Umbilical cord (tissue), 2 donors: ENCODE results near the gene SAP30L. TPM values are rescaled to one million over a fixed set of nuclear protein-coding genes. Genes with fewer than 3 reads are reported as not detected.

ENCODE experiments used
- DNase-seq: peaks from one replicate; pipeline ENCODE4 v3.0.0-alpha.2; 2015; ENCODE audit warnings: low spot score
- total RNA-seq: library from RNA; depleted of rRNA; stranded (reverse); fragments of >200 nt; gene quantifications from one replicate; pipeline ENCODE4 v1.2.3, GENCODE V29; 2014; ENCODE audit warnings: low replicate concordance; ENCODE audit not compliant: insufficient read depth

The SAP30L gene
- total RNA-seq, 1 donor from 2014 or later, result 26.7 TPM

DNA sequence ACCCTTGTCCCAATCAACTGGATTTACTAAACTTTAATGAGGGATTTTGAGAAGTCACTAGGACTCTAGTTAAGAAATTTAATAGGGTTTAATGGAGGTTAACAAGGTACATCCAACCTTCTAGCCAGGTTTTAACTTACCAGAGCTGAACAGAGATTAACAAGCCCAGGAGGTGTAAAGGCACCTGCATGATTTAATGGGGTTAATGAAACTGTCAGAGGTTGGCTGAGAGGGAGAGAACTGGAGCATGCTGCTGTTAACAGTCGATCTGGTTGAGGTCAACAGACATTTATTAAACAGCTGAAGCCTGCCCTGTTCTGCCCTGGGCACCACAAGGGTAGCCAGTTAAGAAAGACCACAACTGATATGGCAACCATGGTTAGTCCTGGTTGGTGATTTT, 18.6 kb downstream of the SAP30L start:
- DNase-seq, result no peak

DNA sequence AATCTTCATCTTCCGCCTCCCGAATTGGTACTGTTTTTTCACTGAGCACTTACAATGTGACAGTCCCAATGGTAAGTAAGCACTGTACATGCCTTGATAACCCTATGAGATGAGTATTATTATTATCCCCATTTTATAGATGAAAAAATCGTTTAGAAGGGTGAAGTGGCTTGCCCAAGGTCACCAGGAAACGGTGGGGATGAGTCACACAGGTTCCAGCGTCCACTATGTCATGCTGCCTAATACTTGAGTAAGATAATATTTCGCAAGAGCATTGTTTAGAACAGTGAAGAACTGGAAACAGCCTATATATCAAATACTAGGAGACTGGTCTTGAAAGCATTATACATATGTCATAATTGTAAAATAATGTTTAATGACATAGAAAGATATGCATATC, 19.4 kb downstream of the SAP30L start:
- DNase-seq, result no peak

DNA sequence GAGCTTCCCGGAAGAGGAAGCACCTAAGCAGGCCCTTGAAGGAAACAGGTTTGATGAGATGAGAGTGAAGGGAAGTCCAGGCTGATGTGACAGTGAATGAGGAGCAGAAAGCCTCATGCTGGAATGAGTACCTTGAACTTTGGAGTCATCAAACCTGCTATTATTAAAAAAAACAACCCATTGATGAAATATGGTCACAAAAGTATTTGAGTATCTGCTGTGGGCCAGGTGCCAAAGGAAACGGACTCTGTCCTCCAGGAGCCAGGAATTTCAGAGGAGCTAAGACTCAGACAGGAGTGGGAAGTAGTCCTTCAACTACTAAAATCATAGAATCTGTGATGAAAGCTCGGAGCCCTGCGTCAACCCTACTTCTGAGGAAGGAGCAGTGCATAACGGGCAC, 20.4 kb downstream of the SAP30L start:
- no peak for DNase-seq

GRCh38 chr5:154466671-154467070, 20.9 kb downstream of the SAP30L start:
- DNase-seq, result no peak

GRCh38 chr5:154467655-154468354, 22.0 kb downstream of the SAP30L start:
- DNase-seq, result peak; percentile 82

DNA sequence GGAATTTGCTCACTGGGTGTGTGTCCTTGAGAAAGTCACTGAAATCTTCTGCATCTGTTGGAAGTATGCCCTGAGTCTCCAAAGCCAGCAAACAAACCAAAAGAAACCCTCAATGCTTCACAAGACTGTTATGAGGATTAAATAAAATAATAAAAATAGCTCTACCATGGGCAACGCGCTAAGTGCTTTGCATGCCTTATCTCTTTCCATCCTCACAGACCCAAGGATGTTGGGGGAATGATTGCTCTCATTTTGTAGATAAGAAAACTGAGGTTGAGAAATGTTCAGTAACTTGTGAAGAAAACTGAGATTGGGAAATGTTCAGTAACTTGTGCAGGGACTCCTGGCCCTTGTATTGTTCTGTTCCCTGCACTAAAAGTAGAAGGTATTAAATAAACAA, 24.3 kb downstream of the SAP30L start:
- peak; percentile 66 for DNase-seq

GRCh38 chr5:154470947-154471870, 25.4 kb downstream of the SAP30L start:
- DNase-seq, result peak; percentile 63

DNA sequence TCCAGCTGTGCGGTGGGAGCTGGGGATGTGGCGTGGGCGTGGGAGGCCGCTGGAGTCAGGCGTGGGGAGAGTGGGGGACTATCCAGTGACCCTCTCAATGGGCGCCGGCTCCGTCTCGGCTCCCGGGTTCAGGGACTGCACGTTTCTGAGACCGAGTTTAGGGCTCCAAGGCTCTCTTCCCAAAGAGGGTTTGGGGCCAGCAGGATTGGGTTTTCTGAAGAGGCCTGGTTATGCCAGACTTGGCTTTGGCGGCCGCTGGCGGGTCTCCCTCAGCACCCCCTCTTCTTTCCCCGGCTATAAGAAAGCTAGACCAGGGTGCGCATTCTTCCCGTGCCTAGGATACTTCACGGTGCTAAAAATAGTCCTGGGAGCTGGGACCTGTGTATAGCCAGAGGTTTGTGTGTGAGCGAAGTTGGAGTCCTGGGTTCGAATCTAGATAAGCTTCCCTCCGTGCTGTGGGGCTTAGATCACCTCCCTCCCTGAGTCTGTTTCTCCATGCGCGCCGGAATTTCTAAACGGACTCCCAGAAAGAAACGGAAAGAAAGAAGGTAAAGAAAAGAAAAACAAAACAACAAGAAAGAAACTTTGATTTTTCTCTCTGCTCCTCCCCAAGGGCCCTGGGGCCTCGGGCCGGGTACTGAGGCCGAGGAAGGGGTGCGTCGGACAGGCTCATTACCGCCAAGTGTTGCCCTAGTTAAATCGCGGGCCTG, 27.2 kb downstream of the SAP30L start:
- DNase-seq, result peak; percentile 33

DNA sequence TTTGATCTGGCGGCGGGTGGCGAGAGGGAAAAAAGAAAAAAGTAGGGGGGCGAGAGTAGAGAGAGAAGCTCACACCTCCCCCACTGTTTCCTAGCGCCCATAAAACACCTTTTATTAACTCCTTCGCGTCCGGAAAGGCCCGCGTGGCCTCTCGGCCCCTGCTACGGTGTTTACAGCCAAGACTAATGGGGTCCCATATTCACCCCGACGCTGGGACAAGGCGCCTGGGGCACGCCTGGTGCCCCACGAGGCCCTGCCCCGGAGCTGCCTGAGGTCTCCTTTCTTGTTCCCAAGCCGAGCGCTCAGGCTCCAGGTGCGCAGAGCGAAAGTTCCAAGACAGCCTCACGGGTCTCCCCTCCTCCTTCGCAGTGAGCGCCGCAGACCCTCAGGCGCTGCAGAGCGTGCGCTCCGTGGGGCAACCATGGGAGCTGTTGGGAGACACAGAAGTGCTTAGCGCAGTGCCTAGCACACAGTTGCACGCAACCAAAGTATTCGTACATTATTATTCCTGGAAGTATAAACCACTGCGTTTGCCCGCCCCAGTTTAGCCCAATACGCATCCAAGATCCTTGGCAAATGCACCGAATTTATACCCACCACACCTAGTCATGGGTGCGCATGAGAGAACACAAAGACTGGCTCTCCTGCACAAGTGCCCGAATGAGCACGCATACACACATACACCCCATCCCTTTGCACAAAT, 27.9 kb downstream of the SAP30L start:
- peak; percentile 35 for DNase-seq

GRCh38 chr5:154474396-154475334, 28.9 kb downstream of the SAP30L start:
- peak; percentile 44 for DNase-seq

DNA sequence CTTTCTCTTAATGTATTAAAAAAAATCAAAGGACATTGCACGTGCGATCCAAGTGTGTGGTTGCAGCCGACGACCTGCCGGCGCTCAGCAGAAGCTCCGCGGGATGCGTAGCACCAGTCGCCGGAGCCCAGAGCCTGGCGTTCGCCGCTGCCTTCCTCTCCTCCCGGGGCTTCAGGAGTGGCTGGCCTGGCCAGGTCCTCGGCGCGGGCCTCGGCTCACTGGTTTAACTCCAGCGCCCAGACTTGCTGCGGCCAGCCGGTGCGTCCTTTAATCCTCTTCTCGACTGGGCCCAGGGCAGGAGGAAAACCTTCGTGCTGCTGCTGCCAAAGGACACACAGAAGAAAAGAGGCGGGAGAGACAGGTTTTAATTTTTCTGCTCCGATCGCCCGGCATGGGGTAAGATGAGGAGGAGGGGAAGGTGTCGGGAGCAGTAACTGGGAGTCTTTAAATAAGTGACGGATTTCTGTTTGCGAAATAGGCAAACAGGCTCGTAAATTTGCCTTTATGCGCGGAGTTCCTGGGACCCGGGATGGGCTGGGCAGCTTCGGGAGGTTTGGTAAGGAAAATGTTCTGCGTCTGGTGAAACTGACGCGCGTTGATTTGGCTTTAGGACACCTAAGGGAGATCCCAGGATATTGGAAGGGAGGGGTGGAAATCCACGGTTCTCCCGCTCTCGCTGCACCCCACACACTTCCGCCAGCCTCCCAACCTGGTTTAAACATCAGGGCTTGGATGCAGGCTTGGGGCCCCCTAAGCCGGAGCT, 30.0 kb downstream of the SAP30L start:
- peak; percentile 32 for DNase-seq

- DNase-seq, result peak; percentile 42
Measured at GRCh38 chr5:154476354-154477205, 30.8 kb downstream of the SAP30L start.

- peak; percentile 57 for DNase-seq
Measured at GRCh38 chr5:154477382-154478223, 31.8 kb downstream of the SAP30L start.

GRCh38 chr5:154478224-154478565, 32.4 kb downstream of the SAP30L start, which contains the start of gene HAND1:
Gene HAND1 (minus strand): TSS chr5:154478227. CDS start chr5:154478008, 219 bp downstream.
- DNase-seq, result peak; percentile 95

GRCh38 chr5:154478752-154479159, 33.0 kb downstream of the SAP30L start:
- no peak for DNase-seq

DNA sequence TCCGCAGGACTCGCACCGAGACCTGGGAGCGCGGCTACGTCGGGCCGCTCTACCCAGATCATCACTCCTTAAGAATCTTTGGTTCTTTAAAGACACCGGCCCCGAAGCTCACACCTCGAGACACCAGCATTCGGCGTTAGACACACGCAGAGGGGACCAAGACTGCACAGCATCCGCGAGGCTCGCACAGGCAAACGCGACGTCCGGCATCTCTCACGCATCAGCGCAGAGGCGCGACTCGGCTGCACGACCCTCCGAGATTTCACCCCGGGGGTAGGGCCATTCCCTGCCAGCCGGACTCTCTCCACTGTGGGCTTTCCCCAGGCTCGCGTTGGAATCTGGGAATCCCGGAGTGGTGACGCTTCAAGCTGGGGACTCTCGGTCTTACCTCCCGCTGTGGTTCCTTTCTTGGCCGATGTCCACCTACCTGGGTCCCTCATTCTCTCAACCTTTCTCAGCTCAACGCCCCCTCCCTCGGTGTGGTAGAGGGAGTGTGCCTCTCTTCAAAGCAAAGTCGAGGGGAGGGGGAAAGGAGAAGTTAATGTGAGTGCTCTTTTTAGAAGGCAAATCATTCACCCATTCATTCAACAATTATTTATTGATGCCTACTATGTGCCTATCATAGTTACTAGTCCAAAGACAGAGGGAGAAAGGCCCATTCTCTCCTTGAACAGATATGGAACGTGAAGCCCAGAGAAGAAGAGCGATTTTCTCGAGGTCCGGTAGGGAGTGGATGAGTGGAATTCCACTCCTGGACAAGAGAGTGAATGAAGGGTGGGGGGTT, 33.6 kb downstream of the SAP30L start:
- peak; percentile 14 for DNase-seq
